ENCODE results near the gene CHMP4B.

CHMP4B gene

DNA sequence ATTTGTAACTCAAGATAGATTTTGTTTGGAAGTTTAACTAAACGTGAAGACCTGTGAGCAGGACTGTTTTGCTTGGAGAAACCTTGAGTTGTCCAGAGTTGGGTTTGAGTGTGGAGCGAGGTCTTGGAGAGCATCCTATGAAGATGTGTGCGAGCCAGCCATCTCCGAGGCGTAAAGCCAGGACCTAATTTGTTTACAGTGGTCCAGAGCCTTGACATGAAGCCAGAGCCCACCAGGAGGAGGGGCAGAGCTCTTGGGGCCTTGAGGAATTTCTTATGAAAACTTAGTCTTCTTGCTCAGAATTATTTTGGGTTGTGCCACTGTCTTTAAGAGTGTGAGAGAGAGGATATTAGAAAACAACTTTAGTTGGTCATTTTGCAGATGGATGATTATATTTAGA is 6.3 kb downstream of the CHMP4B start:
- DNase-seq (ENCODE audit: low read depth in 1 of 2, low spot score in 1 of 2) = no peak

- DNase-seq (ENCODE audit: low read depth in 1 of 2, low spot score in 1 of 2) = no peak
Observed at GRCh38 chr20:33819456-33819855, 8.3 kb downstream of the CHMP4B start.

DNA sequence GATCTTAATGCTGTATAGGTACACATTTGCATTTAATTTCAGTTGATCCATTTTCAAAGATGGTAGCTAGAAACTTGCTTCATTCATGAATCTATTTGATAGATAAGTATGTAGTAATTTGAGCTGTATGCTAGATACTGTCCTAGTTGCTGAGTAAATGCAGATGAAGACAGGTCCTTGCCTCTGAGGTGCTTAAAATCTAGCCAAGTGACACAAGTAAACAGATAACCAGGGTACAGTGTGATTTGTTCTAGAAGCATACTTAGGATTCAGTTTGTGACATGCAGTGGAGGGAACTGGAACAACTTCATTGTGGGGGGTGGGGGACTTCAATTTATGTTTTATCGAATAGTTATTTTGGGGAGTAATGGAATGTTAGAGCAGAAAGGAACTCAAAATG is 9.2 kb downstream of the CHMP4B start:
- DNase-seq (ENCODE audit: low read depth in 1 of 2, low spot score in 1 of 2) = no peak

- no peak for DNase-seq (ENCODE audit: low read depth in 1 of 2, low spot score in 1 of 2)
Observed at GRCh38 chr20:33821270-33821836, 10.2 kb downstream of the CHMP4B start.

DNA sequence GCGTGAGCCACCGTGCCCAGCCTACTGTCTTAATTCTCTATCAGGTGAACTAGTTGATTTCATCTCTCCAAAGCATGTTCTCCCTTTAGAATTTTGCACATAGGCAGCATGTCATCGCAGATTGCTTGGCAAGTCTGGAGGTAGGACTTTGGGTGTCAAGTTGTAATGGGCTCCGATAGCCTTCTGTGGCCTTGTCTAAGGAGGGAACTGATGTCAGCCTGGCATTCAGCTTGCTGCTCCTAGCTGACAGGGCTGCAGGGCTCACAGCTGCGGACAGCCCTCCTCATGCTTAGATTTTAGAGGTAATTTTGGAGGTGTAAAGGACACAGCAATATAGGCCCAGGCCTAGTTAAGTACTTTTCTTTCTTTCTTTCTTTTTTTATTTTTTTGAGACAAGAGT is 11.3 kb downstream of the CHMP4B start:
- DNase-seq (ENCODE audit: low read depth in 1 of 2, low spot score in 1 of 2) = no peak

DNA sequence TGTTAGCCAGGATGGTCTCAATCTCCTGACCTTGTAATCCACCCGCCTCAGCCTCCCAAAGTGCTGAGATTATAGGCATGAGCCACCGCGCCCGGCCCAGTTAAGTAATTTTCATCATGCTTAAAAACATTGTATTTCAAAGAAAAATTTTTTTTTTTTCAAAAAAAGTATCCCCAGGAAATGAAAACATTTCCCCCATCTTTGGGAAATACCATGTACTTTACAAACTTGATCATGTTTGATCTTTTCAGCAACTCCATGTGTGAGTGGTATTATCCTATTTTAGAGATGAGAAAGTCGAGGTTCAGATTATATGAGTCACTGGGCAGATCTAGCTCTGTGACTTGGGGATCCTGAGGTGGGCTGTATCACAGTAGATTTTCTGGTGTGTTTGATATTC is 11.8 kb downstream of the CHMP4B start:
- no peak for DNase-seq (ENCODE audit: low read depth in 1 of 2, low spot score in 1 of 2)

GRCh38 chr20:33824852-33825251 is 13.7 kb downstream of the CHMP4B start:
- no peak for DNase-seq (ENCODE audit: low read depth in 1 of 2, low spot score in 1 of 2)

- no peak for DNase-seq (ENCODE audit: low read depth in 1 of 2, low spot score in 1 of 2)
Observed at GRCh38 chr20:33825340-33826269, 14.5 kb downstream of the CHMP4B start.

DNA sequence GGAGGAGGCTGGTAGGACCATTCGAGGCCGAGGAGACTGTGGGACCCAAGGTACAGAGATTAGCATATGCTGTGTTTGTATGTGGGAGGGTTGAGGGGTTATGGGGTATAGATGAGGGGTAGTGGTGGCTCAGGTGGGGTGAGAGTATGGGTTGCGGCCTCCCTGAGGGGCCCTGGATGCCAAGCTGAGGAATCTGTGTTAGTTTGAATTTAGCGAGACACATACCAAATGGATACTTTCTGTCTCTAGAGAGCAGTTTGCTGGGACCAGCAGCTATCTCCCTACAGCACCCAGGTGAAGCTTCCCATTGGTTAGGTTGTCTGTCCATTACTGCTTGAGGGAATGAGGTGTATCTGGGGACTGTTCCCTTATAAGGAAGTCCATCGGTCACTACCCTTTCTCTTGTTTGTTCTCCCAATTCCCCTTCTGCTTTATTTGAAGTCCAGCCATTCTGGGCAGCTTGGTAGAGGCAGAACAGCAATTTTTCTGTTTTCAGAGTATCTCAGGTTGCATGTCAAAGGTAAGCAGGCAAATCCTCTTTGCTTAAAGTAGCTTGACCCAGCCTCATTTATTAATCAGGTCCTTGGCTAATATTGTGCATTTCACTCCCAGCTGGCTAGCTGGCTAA is 15.2 kb downstream of the CHMP4B start:
- DNase-seq (ENCODE audit: low read depth in 1 of 2, low spot score in 1 of 2) = no peak

GRCh38 chr20:33827109-33827508 is 16.0 kb downstream of the CHMP4B start:
- DNase-seq (ENCODE audit: low read depth in 1 of 2, low spot score in 1 of 2) = no peak

DNA sequence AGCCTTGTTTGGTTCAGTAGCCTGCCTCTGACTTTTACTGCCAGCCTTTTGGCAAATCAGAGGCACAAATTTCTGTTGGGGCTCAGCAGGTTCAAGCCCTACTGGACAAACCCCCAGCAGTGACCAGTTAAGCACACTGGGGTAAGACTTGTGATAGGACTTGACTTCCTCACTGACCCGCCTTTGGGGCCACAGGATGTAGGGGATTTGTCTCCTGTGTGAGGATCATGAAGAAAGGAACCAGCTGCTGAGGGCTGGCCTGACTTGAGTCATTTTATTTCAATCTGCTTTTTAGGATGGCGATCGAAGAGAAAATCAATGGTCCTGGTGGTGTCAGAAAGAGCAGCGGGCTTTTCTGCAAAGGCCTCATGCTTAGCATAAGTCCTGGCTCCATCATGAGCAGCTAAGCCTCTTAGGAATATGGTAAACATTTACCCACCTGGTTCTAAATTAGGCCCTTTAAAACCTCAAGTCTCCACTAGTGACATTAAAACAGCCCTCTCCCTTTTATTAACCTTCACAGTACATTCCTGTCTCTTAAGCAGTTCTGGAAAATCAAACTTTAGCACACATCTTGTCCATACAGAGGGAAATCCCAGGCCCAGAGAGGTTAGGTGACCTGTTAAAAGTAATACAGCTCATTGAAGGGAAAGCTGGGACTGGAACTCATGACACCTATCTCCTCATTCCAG is 16.6 kb downstream of the CHMP4B start:
- no peak for DNase-seq (ENCODE audit: low read depth in 1 of 2, low spot score in 1 of 2)

- no peak for DNase-seq (ENCODE audit: low read depth in 1 of 2, low spot score in 1 of 2)
Observed at GRCh38 chr20:33828326-33828844, 17.2 kb downstream of the CHMP4B start.

- DNase-seq (ENCODE audit: low read depth in 1 of 2, low spot score in 1 of 2) = no peak
Observed at GRCh38 chr20:33828967-33829560, 17.9 kb downstream of the CHMP4B start.

DNA sequence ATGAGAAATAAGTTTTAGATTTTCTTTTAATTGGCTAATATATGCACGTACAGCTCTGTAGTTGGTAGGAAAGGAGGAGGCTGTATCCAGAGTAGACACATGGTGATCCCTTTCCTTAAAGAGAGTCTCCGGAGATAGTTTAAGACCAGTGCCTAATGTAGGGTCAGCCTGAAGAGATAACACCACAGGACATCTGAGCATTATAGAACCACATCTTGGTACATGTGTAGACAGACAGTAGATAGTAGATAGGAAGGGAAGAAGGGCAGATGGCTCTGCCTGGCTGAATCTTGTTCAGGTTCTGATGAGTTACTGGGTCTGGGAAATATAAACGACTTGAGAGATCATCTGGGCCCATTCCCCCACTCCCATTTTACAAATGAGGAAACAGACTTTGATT is 18.5 kb downstream of the CHMP4B start:
- DNase-seq (ENCODE audit: low read depth in 1 of 2, low spot score in 1 of 2) = no peak

DNA sequence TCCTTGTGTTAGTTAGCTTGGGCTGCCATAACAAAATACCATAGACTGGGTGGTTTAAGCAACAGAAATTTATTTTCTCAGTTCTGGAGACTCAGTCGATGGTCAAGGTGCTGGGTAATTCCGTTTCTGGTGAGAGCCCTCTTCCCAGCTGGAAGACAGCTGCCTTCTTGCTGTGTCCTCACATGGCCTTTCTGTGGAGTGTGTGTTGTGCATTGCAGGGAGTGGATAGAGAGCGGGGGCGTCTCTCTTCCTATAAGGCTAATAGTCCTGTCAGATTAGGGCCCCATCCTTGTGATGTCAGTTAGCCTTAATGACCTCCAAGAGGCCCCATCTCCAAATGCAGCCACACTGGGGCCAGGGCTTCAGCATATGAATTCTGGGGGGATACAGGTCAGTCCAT is 19.2 kb downstream of the CHMP4B start:
- no peak for DNase-seq (ENCODE audit: low read depth in 1 of 2, low spot score in 1 of 2)

- no peak for DNase-seq (ENCODE audit: low read depth in 1 of 2, low spot score in 1 of 2)
Observed at GRCh38 chr20:33832103-33832804, 21.1 kb downstream of the CHMP4B start.

- no peak for DNase-seq (ENCODE audit: low read depth in 1 of 2, low spot score in 1 of 2)
Observed at GRCh38 chr20:33833333-33833732, 22.2 kb downstream of the CHMP4B start.

- DNase-seq (ENCODE audit: low read depth in 1 of 2, low spot score in 1 of 2) = no peak
Observed at GRCh38 chr20:33835615-33836172, 24.5 kb downstream of the CHMP4B start.

- DNase-seq (ENCODE audit: low read depth in 1 of 2, low spot score in 1 of 2) = no peak
Observed at GRCh38 chr20:33836277-33836676, 25.1 kb downstream of the CHMP4B start.
